GM21526 (cell line): ENCODE results near the gene GPC5.

ENCODE experiments used
- ATAC-seq: cut with Tn5 transposase; IDR thresholded peaks from one replicate; pipeline ENCODE4 v1.9.1; 2021; ENCODE audit warnings: moderate library complexity; ENCODE audit not compliant: unreplicated experiment, low FRiP score

Gene GPC5

DNA sequence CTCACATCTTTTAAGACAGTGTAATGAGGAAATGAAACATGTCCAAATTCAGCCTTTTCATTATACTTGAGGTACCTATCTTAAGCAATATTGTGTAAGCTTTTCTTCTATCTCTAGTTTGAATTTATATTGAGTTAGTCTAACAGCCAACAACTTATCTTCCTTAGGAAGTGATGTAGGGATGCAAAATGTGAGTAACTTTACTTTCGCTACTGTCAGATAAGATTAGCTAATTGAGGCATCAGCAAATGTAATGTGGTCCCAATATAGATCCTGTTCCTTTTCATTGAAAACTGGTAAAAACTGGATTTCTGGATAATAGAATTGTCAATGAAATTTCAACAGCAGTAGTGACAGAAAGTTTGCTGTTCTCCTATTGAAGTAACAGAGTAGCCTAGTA lies 902.2 kb downstream of the GPC5 start:
- ATAC-seq: no peak

GRCh38 chr13:92303428-92303827 lies 905.0 kb downstream of the GPC5 start:
- no peak for ATAC-seq

DNA sequence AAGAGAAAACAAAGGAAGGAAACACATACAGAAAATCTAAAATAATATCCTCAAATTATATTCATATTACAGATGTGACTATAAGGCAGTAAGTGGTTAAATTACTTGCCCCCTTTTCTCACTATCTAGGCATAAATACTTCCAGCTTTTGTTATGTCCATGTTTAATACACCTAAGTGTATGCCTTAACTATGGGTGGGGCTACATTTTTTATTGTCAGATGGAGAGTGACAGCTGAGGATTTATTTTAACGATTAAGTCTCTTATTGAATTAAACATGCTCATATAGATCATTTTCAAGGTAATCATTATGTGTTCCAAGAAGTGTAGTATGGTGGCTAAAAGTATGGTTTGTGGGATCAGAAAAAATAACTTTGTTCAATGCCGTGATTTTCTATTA lies 909.3 kb downstream of the GPC5 start:
- no peak for ATAC-seq

DNA sequence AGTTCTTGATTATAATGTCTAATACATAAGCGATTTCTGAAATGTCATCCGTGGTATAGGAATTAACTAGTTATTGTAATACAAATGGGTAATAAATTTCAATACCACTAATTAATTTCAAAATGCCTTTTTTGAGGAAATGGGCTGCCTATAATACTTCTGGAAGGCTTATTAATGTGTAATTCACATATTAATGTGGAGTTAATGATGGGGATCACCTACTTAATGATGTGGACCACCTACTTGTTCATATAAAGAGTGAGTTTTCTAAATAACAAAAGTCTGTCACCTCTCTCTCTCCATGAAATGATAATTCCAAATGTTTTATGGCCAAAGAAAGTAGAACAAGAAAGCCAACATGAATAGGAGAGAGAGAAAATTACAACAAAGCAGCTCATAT lies 914.4 kb downstream of the GPC5 start:
- no peak for ATAC-seq

GRCh38 chr13:92313382-92313781 lies 915.0 kb downstream of the GPC5 start:
- no peak for ATAC-seq

- ATAC-seq: no peak
Measured at GRCh38 chr13:92315265-92315664, 916.8 kb downstream of the GPC5 start.

DNA sequence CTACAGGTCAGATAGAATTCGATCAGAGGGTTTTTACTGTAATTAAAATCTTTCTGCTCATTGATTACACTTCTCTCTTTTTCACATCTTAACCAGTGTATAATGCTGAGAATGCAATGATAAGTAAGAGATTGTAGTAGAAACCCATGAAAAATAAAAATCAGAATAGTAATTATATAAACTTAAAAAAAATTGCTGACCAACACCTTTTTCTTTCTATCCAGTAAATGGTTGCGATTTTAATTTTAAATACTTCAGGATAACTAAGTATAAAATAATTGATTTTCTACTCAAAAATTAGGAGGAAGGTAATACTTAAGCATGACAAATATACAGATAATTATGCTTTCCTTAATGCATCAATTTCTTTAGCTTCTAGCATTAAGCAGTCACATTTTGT lies 917.6 kb downstream of the GPC5 start:
- no peak for ATAC-seq

- ATAC-seq: no peak
Measured at GRCh38 chr13:92317066-92317465, 918.6 kb downstream of the GPC5 start.

GRCh38 chr13:92320323-92320722 lies 921.9 kb downstream of the GPC5 start:
- no peak for ATAC-seq

DNA sequence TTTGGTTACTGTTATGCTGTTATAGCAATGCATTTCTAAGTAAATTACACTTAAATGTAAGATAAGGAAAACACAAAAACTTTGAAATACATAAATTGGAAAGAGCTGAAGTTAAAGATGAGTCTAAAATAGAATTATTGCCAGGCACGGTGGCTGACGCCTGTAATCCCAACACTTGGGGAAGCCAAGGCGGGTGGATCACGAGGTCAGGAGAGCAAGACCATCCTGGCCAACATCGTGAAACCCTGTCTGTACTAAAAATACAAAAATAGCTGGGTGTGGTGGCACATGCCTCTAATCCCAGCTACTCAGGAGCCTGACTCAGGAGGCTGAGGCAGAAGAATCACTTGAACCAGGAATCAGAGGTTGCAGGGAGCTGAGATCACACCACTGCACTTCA lies 922.8 kb downstream of the GPC5 start:
- ATAC-seq: no peak

- ATAC-seq: no peak
Measured at GRCh38 chr13:92345627-92346026, 947.2 kb downstream of the GPC5 start.

- ATAC-seq: no peak
Measured at GRCh38 chr13:92346046-92346445, 947.6 kb downstream of the GPC5 start.

GRCh38 chr13:92354583-92354982 lies 956.2 kb downstream of the GPC5 start:
- no peak for ATAC-seq

DNA sequence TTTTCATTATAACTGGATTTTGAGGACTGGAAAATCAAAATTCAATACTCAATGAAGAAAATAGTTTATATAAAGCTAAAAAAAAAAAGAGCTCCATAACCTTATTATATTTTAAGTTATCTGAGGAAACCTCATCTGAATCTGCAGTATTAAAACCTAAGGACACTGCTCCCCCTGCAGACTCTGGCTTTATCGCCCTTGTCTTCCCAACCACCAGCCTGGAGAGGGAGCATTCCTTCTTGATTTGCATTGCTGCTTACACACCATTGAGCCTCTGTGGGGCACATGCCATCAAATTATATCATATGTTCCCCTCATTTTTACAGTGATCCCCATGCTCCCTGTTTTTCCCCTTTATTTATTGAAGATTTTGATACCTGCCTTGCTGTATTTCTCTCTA lies 956.8 kb downstream of the GPC5 start:
- ATAC-seq: no peak

GRCh38 chr13:92362717-92363116 lies 964.3 kb downstream of the GPC5 start:
- ATAC-seq: no peak

GRCh38 chr13:92365904-92366303 lies 967.5 kb downstream of the GPC5 start:
- ATAC-seq: no peak

DNA sequence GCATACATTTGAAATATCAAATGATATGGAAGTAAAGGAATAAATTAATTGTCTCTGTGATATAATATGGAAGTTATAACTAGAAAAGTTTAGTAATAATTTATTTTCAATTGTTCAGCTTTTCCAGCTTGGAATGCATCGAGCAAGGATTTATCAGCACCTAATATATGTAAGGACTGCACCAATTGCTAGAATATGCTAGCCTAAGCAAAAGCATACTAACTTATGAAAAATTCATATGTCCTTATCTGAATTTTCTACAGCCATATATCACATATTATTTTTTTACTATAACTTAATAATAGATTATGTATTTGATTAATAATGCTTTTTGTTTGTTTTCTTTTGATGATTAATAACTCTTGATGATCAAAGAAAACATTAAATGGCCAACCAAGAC lies 979.0 kb downstream of the GPC5 start:
- no peak for ATAC-seq

GRCh38 chr13:92379371-92379770 lies 981.0 kb downstream of the GPC5 start:
- ATAC-seq: no peak

- no peak for ATAC-seq
Measured at GRCh38 chr13:92384410-92384809, 986.0 kb downstream of the GPC5 start.

DNA sequence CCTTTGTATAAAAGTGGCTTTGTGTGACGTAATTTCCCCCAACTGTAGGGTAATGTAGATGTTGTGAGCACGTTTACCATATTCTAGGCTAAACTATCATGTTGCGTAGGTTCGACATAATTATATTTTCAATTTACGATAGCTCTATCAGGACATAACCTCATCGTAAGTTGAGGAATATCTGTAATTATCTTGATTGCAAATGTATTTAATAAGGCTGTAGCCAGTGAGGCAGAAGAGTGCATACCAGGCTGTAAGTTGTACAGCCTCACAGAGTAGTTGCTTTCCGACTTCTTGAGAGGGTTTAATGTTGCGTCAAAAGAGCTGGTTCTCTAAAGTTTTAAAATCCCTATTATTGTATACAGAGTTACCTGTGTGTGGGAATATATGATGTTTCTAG lies 988.8 kb downstream of the GPC5 start:
- no peak for ATAC-seq

DNA sequence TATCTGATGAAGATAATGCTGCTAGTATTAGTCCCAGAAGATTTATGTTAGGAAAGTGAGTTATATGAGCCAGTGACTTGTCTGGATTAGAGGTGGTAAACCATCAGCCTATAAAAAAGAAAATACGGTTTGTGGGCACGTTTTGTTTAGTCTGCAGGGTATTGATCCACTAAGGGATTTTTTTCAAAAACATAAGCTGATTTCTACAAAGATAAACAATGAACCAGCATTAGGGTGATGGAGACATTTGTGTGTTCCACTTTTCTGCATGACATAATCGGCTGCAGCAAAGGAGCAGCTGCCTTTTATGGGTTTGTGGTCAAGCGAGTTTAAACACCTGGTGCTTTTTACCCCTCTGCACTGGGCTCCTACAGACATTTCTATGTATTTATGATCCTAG lies 991.8 kb downstream of the GPC5 start:
- ATAC-seq: no peak

GRCh38 chr13:92403606-92404005 lies 1005.2 kb downstream of the GPC5 start:
- ATAC-seq: no peak

DNA sequence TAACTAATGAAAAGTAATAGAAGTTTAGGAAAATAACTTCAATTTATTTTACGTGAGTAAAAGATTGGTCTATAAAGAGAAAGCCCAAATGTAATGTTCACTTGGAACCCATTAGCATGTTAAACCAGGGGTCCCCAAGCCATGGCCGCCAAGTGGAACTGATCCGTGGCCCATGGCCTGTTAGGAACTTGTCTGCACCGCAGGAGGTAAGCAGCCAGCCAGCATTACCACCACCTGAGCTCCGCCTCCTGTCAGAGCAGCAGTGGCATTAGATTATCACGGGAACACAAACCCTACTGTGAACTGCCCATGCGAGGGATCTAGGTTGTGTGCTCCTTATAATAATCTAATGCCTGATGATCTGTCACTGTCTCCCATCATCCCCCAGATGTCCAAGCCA lies 1009.4 kb downstream of the GPC5 start:
- no peak for ATAC-seq

DNA sequence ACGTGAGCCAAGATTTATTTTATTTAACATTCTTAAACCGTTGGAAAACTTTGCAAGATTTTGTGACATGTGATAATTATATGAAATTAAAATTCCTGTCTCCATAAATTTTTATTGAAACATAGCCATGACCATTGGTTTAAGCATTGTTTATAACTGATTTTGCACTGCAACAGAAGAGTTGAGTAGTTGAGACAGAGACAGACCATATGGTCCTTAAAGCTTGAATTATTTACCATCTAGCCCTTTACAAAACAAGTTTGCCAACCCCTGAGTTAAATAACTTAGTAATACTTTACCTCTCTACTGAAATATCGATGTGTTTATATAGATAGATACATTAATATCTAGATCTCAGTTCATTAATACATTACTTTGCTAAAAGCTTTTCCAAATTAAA lies 1014.1 kb downstream of the GPC5 start:
- ATAC-seq: no peak
